SK-N-MC (cell line): ENCODE results near the gene CEP89.

Experiments
- EZH2 ChIP-seq: fragments of 200-600 bp; sonication (generic); IDR thresholded peaks from one replicate; pipeline ENCODE4 v1.6.1; 2017; ENCODE audit warnings: antibody characterized with exemption
- FOXP2 ChIP-seq: optimal IDR thresholded peaks from 2 replicates; pipeline ENCODE3; 2011; ENCODE audit warnings: mild to moderate bottlenecking, moderate library complexity; ENCODE audit not compliant: insufficient read depth; ENCODE audit errors: extremely low read length, control extremely low read depth
- POLR2AphosphoS5 ChIP-seq: IDR thresholded peaks from 2 replicates; pipeline ENCODE4 v1.6.1; 2012; ENCODE audit warnings: mild to moderate bottlenecking, low read depth, low read length, borderline replicate concordance

- TF ChIP-seq POLR2AphosphoS5 = no peak
- TF ChIP-seq EZH2 = no peak
- no peak for TF ChIP-seq FOXP2
Measured at GRCh38 chr19:32872391-32872790, 99.4 kb downstream of the CEP89 start.
